ENCODE results near the gene TMEM175.

Gene TMEM175

DNA sequence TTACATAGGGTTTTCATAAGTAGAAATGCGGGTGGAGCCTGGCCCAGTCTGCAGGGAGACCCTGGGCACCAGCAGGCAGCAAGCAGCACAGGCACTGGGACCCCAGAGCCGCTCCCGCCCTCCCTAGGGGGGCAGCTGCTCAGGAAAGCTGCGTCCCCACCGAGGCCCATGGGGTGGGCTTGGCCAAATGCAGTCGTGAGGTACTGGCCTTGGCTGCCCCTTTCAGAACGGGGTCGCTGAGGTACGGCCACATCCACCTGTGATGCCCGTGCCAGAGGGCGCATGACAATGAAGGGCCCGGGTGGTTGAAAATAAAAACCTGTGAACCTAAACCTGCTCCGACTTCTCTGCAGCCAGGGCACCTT, 16.7 kb downstream of the TMEM175 start:
- DNase-seq, result no peak

- no peak for DNase-seq
Observed at GRCh38 chr4:949656-950055, 17.4 kb downstream of the TMEM175 start.

DNA sequence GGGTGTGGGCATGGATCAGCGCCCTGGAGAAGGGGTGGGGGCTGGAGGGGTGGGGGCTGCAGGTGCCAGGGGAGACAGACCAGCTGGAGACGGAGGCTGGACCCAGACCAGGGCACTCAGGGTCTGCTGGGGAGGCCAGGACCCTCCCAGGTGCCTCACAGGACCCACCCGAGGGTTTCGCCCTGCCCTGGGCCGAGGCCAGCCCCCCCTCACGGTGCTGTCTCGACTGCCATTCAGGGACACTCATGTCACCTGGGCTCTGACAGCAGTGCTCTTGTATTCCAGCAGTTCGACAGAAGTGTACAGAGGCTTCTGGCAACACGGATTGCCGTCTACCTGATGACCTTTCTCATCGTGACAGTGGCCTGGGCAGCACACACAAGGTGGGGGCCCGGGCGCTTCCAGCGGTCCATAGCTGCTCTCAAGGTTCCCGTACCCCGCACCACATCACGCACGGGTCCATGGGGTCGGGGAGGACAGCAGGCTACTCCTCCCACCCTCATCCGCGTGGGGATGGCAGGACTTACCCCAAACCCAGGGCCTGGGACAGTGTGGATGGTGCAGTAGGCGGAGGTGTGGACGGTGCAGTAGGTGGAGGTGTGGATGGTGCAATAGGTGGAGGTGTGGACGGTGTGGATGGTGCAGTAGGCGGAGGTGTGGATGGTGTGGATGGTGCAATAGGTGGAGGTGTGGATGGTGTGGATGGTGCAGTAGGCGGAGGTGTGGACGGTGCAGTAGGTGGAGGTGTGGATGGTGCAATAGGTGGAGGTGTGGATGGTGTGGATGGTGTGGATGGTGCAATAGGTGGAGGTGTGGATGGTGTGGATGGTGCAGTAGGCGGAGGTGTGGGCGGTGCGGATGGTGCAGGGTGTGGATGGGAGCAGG, 18.1 kb downstream of the TMEM175 start:
- DNase-seq, result no peak

- DNase-seq, result no peak
Observed at GRCh38 chr4:951186-951585, 18.9 kb downstream of the TMEM175 start.

DNA sequence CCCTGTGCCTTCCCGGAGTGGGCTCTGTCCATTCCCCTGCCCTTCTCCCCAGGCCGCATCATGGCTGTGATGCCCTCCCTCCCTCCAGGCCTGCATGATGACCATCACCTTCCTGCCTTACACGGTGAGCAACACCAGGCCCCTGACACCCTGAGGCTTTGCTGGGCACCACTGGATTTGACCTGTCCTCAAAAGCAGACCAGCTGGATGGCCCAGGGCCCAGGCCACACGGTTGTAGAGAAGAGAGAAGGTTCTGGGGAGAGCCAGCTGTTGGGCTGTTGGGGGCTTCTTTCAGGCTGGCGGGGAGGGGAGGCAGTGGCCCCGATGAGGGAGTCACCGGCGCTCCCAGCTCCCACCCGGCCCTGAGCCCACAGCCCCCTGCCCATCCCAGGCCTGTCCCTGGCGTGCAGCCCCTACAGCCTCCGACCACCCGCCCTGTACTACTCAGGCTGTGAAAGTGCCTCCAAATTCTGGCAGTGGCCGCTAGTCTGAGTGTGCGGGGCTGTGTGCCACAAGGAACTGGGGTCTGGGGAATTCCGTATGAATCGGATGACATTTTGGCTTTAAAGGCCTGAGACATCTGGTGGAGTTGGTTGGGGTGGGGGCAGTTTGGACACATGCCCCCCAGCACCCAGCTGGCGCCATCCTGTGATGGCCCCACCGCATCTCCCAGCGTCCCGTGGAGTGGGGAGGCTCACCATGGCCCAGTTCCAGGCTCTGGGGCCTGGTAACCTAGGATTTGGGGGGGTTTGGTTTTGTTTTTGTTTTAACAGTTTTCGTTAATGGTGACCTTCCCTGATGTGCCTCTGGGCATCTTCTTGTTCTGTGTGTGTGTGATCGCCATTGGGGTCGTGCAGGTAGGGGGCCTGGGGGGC, 19.6 kb downstream of the TMEM175 start:
- no peak for DNase-seq

DNA sequence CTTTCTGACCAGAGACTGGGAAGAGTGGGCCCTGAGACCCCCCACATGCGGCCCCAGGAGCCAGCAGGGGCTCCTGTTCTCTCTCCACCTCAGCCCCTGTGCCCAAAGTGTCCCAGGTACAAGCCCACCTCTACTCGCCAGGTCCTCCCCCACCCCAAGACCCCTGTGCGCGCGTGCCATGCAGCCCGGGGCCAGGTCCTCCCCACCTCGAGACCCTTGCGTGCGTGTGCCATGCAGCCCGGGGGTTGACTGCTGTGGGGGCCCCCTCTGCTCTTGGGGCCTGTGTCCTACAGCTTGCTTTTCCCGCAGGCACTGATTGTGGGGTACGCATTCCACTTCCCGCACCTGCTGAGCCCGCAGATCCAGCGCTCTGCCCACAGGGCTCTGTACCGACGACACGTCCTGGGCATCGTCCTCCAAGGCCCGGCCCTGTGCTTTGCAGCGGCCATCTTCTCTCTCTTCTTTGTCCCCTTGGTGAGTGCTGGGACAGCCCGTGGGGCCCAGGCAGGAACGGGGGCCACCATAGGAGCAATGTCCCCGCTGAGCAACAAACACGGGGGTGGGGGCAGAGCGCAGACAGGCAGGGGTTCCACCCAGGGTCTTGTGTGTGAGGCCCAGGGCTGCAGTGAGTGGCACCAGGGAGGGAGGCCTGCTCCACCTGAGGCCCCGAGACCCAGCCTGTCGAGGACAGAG, 20.8 kb downstream of the TMEM175 start:
- DNase-seq, result no peak

DNA sequence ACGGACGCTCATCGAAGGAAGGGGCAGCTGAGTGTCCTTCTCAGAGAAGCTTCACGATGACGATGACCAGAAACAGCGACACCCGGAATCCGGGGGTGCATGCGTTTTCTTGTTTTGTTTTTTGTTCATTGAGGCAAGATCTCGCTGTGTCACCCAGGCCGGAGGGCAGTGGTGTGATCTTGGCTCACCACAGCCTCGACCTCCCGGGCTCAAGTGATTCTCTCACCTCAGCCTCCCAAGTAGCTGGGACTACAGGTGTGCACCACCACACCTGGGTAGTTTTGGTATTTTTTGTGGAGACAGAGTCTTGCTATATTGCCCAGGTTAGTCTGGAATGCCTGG, 21.3 kb downstream of the TMEM175 start:
- DNase-seq, result no peak

GRCh38 chr4:954211-955020, 22.2 kb downstream of the TMEM175 start:
- DNase-seq, result no peak

DNA sequence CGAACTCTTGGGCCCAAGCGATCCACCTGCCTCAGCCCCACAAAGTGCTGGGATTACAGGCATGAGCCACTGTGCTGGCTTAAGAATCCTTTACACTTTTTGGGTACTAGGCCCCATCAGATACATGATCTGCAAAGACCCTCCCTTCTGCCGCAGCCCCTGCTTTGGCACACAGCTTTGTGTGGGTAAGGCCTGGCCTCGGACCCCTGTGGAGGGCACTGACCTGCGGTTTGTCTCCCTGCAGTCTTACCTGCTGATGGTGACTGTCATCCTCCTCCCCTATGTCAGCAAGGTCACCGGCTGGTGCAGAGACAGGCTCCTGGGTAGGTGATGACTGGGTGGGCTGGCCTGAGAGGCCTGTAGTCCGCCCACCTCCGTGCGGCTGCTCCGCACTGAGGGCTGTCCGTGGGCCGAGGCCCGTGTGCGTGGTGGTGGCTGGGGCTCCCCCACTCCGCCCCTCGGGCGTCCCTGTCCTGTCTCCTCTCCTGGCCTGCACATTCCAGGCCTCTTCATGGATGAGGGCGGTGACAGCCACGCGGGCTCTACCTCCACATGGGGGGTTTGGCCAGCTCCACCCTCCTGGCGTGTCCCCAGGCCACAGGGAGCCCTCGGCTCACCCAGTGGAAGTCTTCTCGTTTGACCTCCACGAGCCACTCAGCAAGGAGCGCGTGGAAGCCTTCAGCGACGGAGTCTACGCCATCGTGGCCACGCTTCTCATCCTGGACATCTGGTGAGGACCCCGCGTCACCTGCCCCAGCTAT, 23.1 kb downstream of the TMEM175 start:
- no peak for DNase-seq

DNA sequence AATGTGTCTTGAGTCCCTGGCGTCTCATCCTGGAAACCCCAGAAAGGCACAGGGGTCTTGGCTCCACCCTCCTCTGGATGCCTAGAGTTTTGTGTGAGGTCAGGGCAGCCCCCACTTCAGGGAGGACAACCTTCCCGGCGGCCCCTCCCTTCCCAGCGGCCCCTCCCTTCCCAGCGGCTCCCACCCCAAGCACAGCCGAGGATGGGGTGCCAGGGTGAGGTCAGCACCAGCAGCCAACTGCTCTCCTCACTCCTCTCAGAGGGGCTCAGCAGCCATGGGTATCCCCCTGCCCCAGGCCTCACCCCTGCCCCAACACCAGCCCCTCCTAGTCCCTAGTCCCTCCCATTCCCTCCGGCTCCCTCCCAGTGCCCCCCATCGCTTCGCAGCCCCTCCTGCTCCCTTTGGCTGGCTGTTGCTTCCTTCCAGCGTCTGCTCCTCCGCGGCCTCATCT, 23.7 kb downstream of the TMEM175 start:
- DNase-seq, result no peak

GRCh38 chr4:956531-957230, 24.4 kb downstream of the TMEM175 start:
- DNase-seq, result no peak

- DNase-seq, result no peak
Observed at GRCh38 chr4:957231-957580, 24.9 kb downstream of the TMEM175 start.

- DNase-seq, result no peak
Observed at GRCh38 chr4:957581-958313, 25.5 kb downstream of the TMEM175 start.

- no peak for DNase-seq
Observed at GRCh38 chr4:958314-958665, 26.0 kb downstream of the TMEM175 start.

DNA sequence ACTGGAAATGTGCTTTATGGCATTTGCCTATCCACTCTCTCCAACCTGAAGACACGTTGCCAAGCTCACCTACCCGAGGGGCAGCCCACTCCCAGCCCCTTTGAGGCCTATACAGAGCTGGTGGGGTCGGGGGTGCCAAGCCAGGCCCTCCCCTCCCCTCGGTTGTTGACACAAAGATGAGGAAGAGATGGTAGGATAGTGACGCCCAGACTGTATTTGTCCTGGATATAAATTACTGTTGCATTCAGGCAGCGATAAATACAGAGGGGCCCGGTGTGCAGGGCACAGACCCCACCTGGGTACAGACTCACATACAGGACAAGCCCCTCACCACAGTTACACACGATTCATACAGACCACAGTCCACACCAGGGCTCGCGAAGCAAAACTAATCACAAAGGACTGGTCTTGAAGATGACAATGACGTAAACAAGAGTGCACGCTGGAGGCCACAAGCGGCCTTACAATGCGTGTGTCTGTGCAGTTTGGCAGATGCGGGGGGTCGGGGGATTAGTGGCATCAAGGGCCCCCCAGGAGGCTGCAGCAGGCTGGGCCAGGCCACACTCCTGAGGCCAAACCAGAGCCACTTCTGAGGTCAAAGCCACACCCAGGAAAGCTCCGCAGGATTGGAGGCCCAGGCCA, 26.6 kb downstream of the TMEM175 start:
- DNase-seq, result no peak

DNA sequence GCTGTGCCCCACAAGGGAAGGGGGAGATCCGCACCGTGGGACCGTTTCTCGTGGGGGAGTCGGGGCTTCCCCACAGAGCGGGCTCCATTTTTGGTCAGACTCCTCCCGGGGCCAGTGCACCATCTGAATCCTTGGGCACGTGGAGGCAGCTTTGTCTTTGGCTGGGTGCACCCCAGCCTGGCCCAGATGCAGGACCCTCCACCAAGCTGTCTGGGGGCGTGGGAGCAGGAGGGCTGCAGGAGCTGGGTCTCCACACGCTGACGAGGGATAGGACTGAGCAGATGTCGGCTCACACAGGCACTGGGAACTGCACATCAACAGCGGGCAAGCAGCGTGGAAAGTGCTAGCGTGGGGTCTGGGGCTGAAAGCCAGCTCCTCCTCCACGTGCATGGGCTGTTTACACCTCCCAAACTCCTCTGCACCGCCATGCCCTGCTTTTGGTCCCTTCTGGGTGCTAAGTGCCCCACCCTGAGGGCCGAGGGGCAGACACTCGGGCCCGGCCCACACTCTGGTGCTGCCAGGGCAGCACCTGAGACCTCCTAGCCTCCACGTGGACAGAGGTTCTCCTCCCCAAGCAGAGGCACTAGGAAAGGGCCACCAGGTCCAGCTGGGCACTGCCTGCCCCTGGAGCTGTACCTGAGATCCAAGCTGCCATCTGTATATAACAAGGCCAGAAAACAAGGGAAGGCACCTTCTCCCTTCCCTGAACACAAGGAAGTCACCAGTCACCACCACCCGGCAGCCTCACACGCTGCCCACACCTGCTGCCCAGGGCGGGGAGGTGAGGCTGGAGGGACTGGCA, 27.3 kb downstream of the TMEM175 start:
- no peak for DNase-seq

GRCh38 chr4:960140-960635, 27.9 kb downstream of the TMEM175 start:
- DNase-seq, result no peak

- DNase-seq, result no peak
Observed at GRCh38 chr4:960636-961350, 28.5 kb downstream of the TMEM175 start.

All from NCI-H1092 treated with DMSO at 0.1 percent for 48 hours (cell line).